ENCODE measurements around the gene FAM131A.

FAM131A gene

DNA sequence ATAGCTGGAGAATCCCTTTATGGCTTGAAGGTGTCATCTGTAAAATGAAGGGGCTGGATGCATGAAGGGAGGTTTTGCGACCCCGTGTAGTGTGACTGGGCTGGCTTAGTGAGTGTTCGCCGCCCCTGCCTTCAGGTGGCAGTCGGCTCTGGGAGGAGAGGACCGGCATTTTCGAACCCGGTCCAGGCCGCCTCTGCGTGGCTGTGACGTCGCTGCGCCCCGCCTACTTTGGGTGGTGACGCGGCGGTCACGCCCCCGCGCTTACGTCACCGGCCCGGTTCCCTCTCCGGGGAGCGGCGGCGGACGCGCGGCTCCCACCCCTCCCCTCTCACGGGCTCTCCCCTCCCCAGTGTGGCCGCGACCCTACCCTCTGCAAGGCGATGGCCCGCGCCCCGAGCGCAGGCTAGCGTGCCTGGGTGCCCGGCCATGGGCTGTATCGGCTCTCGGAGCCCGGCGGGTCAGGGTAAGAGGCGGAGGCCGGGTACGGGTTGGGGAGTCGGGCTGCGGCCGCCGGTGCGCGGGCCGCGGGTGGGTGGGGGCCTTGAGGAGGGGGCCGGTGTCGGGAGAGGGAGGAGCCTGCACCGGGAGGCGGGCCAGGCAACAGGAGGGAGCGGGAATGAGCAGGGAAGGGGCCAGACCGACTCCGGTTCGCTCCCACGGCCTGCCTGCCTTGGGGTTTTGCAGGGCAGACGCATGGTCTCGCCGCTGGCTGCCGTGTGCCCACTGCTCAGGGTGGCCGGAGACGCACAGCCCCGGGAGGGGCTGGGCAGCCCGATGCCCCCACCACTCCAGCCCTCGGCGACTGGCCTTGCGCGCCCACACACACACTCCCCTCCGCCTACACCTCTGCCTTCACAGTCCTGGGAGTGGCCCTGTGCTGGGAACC, 1.5 kb upstream of the FAM131A start (continued):
- no peak for TF ChIP-seq FEZF1 (tag by site-specific recombination; IDR thresholded peaks at IDR 0.05)
- TF ChIP-seq BCL11B (tag by site-specific recombination; IDR thresholded peaks at IDR 0.05; ENCODE audit: low read depth) = peak; percentile 79; the same call in 1 of the 2 replicates
- TF ChIP-seq, protein P1, sequence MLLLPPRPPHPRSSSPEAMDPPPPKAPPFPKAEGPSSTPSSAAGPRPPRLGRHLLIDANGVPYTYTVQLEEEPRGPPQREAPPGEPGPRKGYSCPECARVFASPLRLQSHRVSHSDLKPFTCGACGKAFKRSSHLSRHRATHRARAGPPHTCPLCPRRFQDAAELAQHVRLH (tag by site-specific recombination; IDR thresholded peaks at IDR 0.05) = no peak
- no peak for TF ChIP-seq HOXA7 (CRISPR knock-in tag; IDR thresholded peaks at IDR 0.05; ENCODE audit: borderline replicate concordance)
- TF ChIP-seq, protein P2, sequence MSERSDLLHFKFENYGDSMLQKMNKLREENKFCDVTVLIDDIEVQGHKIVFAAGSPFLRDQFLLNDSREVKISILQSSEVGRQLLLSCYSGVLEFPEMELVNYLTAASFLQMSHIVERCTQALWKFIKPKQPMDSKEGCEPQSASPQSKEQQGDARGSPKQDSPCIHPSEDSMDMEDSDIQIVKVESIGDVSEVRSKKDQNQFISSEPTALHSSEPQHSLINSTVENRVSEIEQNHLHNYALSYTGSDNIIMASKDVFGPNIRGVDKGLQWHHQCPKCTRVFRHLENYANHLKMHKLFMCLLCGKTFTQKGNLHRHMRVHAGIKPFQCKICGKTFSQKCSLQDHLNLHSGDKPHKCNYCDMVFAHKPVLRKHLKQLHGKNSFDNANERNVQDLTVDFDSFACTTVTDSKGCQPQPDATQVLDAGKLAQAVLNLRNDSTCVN (tag by site-specific recombination; optimal IDR thresholded peaks at IDR 0.05) = peak; percentile 94
- peak; percentile 70 for TF ChIP-seq ZNF341 (tag by site-specific recombination; IDR thresholded peaks at IDR 0.05; ENCODE audit: low read depth)
- no peak for TF ChIP-seq ZNF548 (tag by site-specific recombination; IDR thresholded peaks at IDR 0.05)
- TF ChIP-seq, protein P3, sequence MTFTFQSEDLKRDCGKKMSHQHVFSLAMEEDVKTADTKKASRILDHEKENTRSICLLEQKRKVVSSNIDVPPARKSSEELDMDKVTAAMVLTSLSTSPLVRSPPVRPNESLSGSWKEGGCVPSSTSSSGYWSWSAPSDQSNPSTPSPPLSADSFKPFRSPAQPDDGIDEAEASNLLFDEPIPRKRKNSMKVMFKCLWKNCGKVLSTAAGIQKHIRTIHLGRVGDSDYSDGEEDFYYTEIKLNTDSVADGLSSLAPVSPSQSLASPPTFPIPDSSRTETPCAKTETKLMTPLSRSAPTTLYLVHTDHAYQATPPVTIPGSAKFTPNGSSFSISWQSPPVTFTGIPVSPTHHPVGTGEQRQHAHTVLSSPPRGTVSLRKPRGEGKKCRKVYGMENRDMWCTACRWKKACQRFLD (tag by site-specific recombination; IDR thresholded peaks at IDR 0.05) = no peak
- TF ChIP-seq ZNF292 (tag by site-specific recombination; IDR thresholded peaks at IDR 0.05; ENCODE audit: borderline replicate concordance, low read depth) = no peak
- TF ChIP-seq, protein P4, sequence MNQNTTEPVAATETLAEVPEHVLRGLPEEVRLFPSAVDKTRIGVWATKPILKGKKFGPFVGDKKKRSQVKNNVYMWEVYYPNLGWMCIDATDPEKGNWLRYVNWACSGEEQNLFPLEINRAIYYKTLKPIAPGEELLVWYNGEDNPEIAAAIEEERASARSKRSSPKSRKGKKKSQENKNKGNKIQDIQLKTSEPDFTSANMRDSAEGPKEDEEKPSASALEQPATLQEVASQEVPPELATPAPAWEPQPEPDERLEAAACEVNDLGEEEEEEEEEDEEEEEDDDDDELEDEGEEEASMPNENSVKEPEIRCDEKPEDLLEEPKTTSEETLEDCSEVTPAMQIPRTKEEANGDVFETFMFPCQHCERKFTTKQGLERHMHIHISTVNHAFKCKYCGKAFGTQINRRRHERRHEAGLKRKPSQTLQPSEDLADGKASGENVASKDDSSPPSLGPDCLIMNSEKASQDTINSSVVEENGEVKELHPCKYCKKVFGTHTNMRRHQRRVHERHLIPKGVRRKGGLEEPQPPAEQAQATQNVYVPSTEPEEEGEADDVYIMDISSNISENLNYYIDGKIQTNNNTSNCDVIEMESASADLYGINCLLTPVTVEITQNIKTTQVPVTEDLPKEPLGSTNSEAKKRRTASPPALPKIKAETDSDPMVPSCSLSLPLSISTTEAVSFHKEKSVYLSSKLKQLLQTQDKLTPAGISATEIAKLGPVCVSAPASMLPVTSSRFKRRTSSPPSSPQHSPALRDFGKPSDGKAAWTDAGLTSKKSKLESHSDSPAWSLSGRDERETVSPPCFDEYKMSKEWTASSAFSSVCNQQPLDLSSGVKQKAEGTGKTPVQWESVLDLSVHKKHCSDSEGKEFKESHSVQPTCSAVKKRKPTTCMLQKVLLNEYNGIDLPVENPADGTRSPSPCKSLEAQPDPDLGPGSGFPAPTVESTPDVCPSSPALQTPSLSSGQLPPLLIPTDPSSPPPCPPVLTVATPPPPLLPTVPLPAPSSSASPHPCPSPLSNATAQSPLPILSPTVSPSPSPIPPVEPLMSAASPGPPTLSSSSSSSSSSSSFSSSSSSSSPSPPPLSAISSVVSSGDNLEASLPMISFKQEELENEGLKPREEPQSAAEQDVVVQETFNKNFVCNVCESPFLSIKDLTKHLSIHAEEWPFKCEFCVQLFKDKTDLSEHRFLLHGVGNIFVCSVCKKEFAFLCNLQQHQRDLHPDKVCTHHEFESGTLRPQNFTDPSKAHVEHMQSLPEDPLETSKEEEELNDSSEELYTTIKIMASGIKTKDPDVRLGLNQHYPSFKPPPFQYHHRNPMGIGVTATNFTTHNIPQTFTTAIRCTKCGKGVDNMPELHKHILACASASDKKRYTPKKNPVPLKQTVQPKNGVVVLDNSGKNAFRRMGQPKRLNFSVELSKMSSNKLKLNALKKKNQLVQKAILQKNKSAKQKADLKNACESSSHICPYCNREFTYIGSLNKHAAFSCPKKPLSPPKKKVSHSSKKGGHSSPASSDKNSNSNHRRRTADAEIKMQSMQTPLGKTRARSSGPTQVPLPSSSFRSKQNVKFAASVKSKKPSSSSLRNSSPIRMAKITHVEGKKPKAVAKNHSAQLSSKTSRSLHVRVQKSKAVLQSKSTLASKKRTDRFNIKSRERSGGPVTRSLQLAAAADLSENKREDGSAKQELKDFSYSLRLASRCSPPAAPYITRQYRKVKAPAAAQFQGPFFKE (tag by site-specific recombination; IDR thresholded peaks at IDR 0.05; ENCODE audit: borderline replicate concordance) = no peak
- TF ChIP-seq ZFP3 (tag by site-specific recombination; IDR thresholded peaks at IDR 0.05; ENCODE audit: low read depth) = no peak
- TF ChIP-seq ZNF776 (tag by site-specific recombination; IDR thresholded peaks at IDR 0.05; ENCODE audit: borderline replicate concordance) = no peak
- TF ChIP-seq ZNF571 (tag by site-specific recombination; IDR thresholded peaks at IDR 0.05) = no peak
- no peak for TF ChIP-seq ZNF140 (tag by site-specific recombination; IDR thresholded peaks at IDR 0.05)
- TF ChIP-seq ZNF670 (tag by site-specific recombination; IDR thresholded peaks at IDR 0.05; ENCODE audit: low read depth) = no peak
- no peak for TF ChIP-seq ZNF266 (tag by site-specific recombination; IDR thresholded peaks at IDR 0.05; ENCODE audit: low read depth)
- TF ChIP-seq ZNF19 (tag by site-specific recombination; IDR thresholded peaks at IDR 0.05; ENCODE audit: low read depth) = no peak
- TF ChIP-seq, protein P5, sequence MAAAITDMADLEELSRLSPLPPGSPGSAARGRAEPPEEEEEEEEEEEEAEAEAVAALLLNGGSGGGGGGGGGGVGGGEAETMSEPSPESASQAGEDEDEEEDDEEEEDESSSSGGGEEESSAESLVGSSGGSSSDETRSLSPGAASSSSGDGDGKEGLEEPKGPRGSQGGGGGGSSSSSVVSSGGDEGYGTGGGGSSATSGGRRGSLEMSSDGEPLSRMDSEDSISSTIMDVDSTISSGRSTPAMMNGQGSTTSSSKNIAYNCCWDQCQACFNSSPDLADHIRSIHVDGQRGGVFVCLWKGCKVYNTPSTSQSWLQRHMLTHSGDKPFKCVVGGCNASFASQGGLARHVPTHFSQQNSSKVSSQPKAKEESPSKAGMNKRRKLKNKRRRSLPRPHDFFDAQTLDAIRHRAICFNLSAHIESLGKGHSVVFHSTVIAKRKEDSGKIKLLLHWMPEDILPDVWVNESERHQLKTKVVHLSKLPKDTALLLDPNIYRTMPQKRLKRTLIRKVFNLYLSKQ (tag by site-specific recombination; IDR thresholded peaks at IDR 0.05; ENCODE audit: borderline replicate concordance) = no peak
- no peak for TF ChIP-seq ZNF23 (tag by site-specific recombination; IDR thresholded peaks at IDR 0.05; ENCODE audit: borderline replicate concordance)
- TF ChIP-seq ZNF391 (tag by site-specific recombination; IDR thresholded peaks at IDR 0.05; ENCODE audit: borderline replicate concordance, low read depth) = no peak
- TF ChIP-seq, protein P6, sequence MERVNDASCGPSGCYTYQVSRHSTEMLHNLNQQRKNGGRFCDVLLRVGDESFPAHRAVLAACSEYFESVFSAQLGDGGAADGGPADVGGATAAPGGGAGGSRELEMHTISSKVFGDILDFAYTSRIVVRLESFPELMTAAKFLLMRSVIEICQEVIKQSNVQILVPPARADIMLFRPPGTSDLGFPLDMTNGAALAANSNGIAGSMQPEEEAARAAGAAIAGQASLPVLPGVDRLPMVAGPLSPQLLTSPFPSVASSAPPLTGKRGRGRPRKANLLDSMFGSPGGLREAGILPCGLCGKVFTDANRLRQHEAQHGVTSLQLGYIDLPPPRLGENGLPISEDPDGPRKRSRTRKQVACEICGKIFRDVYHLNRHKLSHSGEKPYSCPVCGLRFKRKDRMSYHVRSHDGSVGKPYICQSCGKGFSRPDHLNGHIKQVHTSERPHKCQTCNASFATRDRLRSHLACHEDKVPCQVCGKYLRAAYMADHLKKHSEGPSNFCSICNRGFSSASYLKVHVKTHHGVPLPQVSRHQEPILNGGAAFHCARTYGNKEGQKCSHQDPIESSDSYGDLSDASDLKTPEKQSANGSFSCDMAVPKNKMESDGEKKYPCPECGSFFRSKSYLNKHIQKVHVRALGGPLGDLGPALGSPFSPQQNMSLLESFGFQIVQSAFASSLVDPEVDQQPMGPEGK (tag by site-specific recombination; IDR thresholded peaks at IDR 0.05) = peak; percentile 93
- no peak for TF ChIP-seq ZNF433 (tag by site-specific recombination; IDR thresholded peaks at IDR 0.05; ENCODE audit: low read depth)
- TF ChIP-seq, protein P7, sequence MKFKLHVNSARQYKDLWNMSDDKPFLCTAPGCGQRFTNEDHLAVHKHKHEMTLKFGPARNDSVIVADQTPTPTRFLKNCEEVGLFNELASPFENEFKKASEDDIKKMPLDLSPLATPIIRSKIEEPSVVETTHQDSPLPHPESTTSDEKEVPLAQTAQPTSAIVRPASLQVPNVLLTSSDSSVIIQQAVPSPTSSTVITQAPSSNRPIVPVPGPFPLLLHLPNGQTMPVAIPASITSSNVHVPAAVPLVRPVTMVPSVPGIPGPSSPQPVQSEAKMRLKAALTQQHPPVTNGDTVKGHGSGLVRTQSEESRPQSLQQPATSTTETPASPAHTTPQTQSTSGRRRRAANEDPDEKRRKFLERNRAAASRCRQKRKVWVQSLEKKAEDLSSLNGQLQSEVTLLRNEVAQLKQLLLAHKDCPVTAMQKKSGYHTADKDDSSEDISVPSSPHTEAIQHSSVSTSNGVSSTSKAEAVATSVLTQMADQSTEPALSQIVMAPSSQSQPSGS (tag by site-specific recombination; IDR thresholded peaks at IDR 0.05; ENCODE audit: low read depth) = peak; percentile 96
